Superior temporal gyrus (tissue), 1 donor: Measurements from ENCODE around the gene CNOT8.
"Not testable (repeated sequence)": the region's sequence is repeated elsewhere in the genome, so short reads cannot be mapped to it uniquely, and the experiment has no call there.

Experiments
- DNase-seq: peaks from one replicate; pipeline ENCODE4 v3.0.0-alpha.2; 2016; ENCODE audit errors: extremely low spot score

CNOT8 gene

GRCh38 chr5:154858297-154858971 is at the start of gene CNOT8:
TSS of gene CNOT8 (plus strand) at chr5:154858627. CDS start at chr5:154863279, 4,652 bp downstream.
- DNase-seq, result peak; percentile 97

DNA sequence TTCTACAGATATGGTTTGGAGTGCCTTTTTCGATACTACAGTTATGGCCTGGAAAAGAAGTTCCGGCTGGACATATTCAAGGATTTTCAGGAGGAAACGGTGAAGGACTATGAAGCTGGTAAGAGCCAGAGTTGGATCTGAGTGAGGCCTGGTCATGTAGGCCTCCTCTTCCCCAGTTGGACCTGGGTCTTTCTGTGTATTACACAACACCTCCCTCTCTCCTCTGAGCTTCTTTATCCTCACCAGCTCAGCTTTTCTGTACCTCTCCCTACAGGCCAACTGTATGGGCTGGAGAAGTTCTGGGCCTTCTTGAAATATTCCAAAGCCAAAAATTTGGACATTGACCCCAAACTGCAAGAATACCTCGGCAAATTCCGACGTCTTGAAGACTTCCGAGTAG is 47.2 kb upstream of the CNOT8 start:
- no peak for DNase-seq

DNA sequence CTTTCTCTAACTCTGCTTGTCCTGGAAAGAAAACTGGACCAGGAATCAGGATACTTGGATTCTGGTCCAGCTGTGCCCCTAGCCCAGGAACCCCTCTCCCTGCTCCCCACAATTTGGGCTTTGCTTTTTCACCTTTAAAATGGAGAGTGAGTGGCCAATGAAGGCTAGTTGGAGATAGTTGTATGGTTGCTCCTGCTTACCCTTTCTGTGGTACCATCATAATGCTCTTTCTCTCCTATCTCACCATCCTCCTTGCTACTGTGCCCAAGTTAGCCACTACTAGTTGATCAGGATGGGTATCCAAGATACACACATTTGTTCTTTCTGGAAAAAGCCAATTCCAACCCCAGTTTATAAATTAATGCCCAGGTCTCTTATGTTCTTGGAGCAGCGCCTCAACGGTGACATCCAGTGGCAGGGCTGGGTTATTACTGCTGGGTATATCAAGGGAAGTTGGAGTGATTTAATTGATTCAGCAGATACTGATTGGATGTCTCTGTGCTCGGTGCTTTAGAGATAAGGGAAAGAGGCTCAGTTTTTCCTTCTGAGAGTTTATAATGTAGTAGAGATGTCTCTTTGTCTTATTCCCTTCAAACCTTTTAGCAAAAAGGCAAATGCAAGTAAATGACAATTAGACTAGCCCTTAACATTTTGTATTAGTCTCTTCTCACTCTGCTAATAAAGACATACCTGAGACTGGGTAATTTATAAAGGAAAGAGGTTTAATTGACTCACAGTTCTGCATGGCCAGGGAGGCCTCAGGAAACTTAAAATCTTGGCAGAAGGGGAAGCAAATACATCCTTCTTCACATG is 46.6 kb upstream of the CNOT8 start:
- peak; percentile 69 for DNase-seq

DNA sequence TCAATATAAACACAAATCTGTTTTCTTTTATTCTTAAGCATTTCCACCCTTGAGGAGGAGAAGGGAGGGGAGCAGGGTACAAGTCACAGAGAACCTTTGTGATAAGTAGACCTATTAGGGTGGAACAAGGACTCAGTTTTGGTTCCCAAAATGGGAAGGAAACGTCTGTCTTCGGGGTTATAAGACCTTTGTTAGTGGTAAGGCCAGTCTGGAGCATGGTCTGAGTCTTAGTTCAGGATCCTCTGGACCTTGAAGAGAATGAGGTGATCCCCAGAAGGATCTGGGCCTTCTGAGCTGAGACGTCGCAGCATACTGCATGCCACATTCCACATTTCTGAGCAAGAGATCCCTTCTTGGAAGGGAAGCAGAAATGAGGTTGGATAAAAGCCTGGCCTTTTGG is 45.3 kb upstream of the CNOT8 start:
- no peak for DNase-seq

DNA sequence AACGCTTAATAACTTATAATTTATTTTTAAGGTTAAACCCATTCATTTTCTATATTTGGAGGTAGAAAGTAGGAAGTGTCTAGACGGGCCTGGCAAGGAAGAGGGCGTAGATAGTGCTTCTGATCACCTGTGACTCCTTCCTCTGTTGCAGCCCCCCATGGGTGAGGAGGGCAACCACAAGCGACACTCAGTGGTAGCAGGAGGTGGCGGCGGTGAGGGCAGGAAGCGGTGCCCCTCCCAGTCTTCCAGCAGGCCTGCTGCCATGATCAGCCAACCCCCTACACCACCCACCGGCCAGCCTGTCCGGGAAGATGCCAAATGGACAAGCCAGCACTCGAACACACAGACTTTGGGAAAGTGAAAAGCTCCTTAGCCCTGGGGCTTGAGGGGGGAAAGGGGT is 44.7 kb upstream of the CNOT8 start:
- DNase-seq, result no peak

- no peak for DNase-seq
Measured at GRCh38 chr5:154815025-154815424, 43.4 kb upstream of the CNOT8 start.

- DNase-seq, result no peak
Measured at GRCh38 chr5:154815684-154816247, 42.7 kb upstream of the CNOT8 start.

- no peak for DNase-seq
Measured at GRCh38 chr5:154816891-154817492, 41.4 kb upstream of the CNOT8 start.

DNA sequence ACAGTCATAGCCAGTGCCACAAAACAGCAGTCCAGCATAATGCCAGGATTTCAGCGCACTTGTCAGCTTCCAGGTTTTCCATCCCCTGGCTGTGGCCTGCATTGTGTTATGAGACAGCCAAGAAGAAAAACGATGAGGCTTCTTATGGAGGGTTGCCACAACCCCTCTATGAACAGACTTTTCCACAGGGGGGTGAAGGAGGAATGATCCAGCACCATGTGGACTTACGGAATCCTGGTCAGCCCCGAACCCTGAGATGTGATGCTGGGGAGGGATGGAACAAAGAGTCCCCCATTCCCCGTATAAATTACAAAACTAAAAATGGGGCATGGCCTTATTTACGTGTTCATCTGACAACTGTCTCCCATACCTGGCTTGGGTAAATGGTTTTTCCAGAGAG is 40.6 kb upstream of the CNOT8 start:
- no peak for DNase-seq

GRCh38 chr5:154818471-154819116 is 39.8 kb upstream of the CNOT8 start:
- no peak for DNase-seq

- no peak for DNase-seq
Measured at GRCh38 chr5:154819546-154819945, 38.9 kb upstream of the CNOT8 start.

- DNase-seq, result no peak
Measured at GRCh38 chr5:154820383-154820782, 38.0 kb upstream of the CNOT8 start.

DNA sequence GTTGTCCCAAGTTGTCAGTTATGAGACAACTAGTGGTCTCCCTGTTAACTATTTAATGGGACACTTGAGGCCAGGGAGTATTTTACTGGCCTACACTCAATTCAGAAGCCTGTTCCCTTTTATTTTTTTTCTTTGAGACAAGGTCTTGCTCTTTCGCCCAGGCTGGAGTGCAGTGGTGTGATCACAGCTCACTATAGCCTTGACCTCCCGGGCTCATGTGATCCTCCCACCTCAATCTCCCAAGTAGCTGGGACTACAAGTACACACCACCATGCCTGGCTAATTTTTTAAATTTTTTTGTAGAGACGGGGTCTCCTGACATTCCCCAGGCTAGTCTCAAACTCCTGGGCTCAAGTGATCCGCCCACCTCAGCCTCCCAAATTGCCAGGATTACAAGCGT is 35.5 kb upstream of the CNOT8 start:
- not testable (repeated sequence) for DNase-seq

- no peak for DNase-seq
Measured at GRCh38 chr5:154823605-154824004, 34.8 kb upstream of the CNOT8 start.

DNA sequence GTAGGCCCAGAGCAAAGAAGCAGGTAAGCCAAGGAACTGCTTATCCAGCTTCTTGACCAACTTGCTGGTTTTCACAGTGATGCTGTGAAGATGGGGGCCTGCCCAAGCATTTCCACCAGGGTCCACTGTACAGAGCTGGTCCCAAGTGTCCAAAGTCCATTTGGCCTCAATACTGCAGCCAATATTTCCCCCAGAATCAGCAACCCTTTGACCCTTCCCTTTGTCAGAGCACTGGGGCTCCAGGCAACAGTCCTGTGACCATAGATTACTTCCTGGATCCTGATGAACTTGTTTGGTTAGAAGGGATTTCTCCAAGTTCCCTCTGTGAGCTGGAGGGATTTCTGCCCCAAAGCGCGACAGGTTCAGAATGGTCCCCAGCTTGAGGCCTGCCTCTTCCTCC is 34.4 kb upstream of the CNOT8 start:
- no peak for DNase-seq

GRCh38 chr5:154829181-154829588 is 29.2 kb upstream of the CNOT8 start:
- no peak for DNase-seq

DNA sequence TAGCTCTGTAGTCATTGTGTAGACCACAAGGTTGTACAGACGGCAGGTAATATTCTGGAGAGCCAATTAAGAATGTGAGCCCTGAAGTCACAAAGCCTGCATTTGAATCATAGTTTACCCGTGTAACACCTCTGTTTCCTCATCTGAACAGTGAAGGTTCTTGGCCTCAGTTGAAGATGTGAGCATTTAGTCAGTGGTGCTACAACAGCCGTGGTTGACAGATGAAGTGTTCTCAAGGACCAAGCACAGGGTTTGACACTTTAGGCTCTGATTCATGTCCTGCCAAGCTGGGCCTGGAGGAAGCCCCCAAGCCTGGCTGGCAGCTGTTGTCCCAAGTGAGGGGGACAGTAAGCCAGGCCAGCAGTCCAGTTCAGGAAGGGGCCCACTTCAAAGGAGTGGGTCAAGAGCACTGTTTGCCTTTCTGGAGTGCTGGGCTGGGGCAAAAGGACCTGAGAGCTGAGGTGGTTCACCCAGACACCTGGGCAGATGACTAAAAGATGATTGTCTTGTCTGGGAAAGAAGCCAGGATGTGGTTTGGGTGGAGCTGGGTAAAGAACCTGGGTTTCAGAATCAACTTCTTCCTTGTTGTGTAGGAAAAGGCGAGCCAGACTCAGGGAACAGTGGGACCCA is 28.7 kb upstream of the CNOT8 start:
- DNase-seq, result no peak

- DNase-seq, result no peak
Measured at GRCh38 chr5:154830219-154830595, 28.2 kb upstream of the CNOT8 start.

DNA sequence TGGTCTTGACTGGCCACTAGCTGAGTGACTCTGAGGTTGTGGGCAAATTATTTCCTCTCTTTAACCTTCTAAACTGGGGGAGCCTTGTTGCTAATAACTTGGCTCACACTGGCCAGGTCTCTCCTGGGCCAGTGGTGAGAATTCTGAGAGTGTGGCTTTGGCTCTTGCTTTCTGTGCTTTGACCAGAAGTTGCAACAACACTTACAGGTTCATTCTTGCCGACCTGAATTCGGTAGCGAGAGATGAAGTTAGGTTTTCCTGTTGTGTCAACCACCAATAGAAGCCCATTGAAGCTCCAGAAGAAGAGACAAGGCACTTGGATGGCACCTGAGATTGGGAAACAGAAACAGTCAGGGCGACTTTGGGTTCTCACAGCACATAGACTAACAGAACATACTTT is 27.8 kb upstream of the CNOT8 start:
- DNase-seq, result no peak

DNA sequence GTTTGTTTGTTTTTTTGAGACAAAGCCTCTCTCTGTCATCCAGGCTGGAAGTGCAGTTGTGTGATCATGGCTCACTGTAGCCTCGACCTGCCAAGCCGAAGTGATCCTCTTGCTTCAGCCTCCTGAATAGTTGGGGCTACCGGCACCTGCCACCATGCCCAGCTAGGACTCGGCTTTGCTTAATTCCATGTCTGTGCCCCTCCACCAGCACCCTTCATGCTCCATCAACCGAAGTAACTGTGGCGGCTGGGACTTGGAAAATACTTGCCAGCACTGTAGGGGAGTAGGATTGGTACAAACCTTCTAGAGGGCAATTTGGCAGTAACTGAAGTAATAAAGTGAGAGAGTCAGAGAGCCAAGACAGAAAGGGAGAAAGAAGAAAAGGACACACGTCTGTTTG is 27.0 kb upstream of the CNOT8 start:
- DNase-seq, result no peak

DNA sequence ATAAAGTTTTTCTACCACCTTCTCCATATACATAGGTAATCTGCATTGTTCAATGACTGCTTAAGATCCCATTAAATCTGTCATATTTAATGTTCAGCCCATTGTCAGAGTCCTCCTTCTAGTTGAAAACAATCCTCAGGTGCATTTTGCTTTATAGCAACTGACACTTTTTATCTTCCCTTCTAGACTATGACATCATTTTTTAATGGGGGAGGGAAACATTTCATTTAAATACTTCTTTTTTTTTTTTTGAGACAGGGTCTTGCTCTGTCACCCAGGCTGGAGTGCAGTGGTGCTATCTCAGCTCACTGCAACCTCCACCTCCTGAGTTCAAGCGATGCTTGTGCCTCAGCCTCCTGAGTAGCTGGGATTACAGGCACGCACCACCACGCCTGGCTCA is 25.6 kb upstream of the CNOT8 start:
- not testable (repeated sequence) for DNase-seq

GRCh38 chr5:154834053-154834452 is 24.4 kb upstream of the CNOT8 start:
- DNase-seq, result no peak
